Neutrophil (primary cell): ENCODE measurements around the gene CAV1.

Experiments
- H3K27ac ChIP-seq: fragments of 200-600 bp; sonication (generic); 2 replicates; pipeline ENCODE4 v1.5.1; 2016; ENCODE audit warnings: mild to moderate bottlenecking, moderate library complexity
- H3K27me3 ChIP-seq: fragments of 200-600 bp; sonication (generic); 2 replicates; pipeline ENCODE4 v1.6.0; 2016; ENCODE audit warnings: mild to moderate bottlenecking
- H3K36me3 ChIP-seq: fragments of 200-600 bp; sonication (generic); 2 replicates; pipeline ENCODE4 v1.5.1; 2017
- H3K4me1 ChIP-seq, 2 experiments: fragments of 200-600 bp in 1 of 2; sonication (generic) in 1 of 2; 1 replicate in 1 of 2; 2 replicates in 1 of 2; pipeline versions ENCODE4 v1.5.1 to v1.6.1; 2013 to 2016; ENCODE audit warnings: low read depth in 1 of 2, low read length in 1 of 2, mild to moderate bottlenecking in 1 of 2, moderate library complexity in 1 of 2; ENCODE audit not compliant: control insufficient read depth in 1 of 2, insufficient read depth in 1 of 2
- H3K4me3 ChIP-seq, 2 experiments: fragments of 200-600 bp in 1 of 2; sonication (generic) in 1 of 2; 1 replicate in 1 of 2; 2 replicates in 1 of 2; pipeline ENCODE4 v1.5.1; 2013 to 2016; ENCODE audit warnings: low read depth in 1 of 2, low read length in 1 of 2, mild to moderate bottlenecking in 1 of 2, moderate library complexity in 1 of 2
- H3K9me3 ChIP-seq: fragments of 200-600 bp; sonication (generic); 2 replicates; pipeline ENCODE4 v1.5.1; 2016
- TF ChIP-seq, protein P1 (sequence below): fragments of 200-600 bp; sonication (generic); IDR thresholded peaks from 2 replicates; pipeline ENCODE4 v1.5.1; 2016; ENCODE audit warnings: antibody characterized with exemption

CAV1 gene

DNA sequence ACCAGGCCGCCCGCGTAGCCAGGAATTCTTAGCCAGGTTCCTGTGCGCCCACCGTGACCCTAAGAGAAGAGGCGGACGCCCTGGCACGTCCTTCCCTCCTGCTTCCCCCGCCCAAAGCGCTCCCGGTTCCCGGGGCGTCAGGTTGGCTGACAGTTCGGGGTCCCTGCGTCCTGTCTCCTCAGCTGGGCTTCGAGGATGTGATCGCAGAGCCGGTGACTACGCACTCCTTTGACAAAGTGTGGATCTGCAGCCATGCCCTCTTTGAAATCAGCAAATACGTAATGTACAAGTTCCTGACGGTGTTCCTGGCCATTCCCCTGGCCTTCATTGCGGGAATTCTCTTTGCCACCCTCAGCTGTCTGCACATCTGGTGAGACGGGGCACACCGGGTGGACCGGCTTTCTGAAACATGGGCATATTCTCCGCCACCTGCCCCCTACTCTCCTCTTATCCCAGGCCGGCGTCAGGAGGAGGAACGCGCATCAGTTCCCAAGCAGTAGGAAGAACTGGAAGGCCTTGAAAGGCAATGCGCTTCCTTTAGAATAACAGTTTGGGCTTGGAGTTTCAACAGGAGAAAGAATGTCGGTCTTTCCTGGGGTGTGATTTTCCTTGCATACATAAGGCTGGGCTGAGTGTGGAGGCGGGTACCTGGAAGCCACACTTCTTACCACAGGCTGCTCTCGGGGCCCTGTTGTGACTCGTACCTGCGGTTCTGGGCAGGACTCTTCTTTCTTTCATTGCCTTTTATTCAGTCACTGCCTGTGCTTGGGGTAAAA is 24.6 kb upstream of the CAV1 start:
- Histone ChIP-seq H3K9me3 (no peaks in the 10 kb centered on the region), H3K27me3 (peaks cover 76% of the 10 kb centered on the region), H3K27ac (no peak overlapping the region), H3K36me3 (no peaks in the 10 kb centered on the region), H3K4me3 (peak overlapping the region in 1 of 2 experiments; percentile 40), H3K4me1 (peaks cover 3 to 15% of the 10 kb centered on the region in 2 experiments)
- TF ChIP-seq, protein P1, sequence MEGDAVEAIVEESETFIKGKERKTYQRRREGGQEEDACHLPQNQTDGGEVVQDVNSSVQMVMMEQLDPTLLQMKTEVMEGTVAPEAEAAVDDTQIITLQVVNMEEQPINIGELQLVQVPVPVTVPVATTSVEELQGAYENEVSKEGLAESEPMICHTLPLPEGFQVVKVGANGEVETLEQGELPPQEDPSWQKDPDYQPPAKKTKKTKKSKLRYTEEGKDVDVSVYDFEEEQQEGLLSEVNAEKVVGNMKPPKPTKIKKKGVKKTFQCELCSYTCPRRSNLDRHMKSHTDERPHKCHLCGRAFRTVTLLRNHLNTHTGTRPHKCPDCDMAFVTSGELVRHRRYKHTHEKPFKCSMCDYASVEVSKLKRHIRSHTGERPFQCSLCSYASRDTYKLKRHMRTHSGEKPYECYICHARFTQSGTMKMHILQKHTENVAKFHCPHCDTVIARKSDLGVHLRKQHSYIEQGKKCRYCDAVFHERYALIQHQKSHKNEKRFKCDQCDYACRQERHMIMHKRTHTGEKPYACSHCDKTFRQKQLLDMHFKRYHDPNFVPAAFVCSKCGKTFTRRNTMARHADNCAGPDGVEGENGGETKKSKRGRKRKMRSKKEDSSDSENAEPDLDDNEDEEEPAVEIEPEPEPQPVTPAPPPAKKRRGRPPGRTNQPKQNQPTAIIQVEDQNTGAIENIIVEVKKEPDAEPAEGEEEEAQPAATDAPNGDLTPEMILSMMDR, result no peak

GRCh38 chr7:116501425-116502167 is 23.2 kb upstream of the CAV1 start:
- Histone ChIP-seq H3K4me3 (no peak overlapping the region), H3K4me1 (peaks cover 3 to 15% of the 10 kb centered on the region in 2 experiments), H3K27me3 (peaks cover 78% of the 10 kb centered on the region), H3K36me3 (no peaks in the 10 kb centered on the region), H3K27ac (no peak overlapping the region), H3K9me3 (no peaks in the 10 kb centered on the region)
- TF ChIP-seq, protein P1, result no peak

GRCh38 chr7:116502201-116503096 is 22.4 kb upstream of the CAV1 start:
- H3K4me3 ChIP-seq, result no peak overlapping the region
- peaks cover 71% of the 10 kb centered on the region for H3K27me3 ChIP-seq
- no peak overlapping the region for H3K27ac ChIP-seq
- H3K9me3 ChIP-seq, result no peaks in the 10 kb centered on the region
- H3K4me1 ChIP-seq, result peaks cover 3 to 15% of the 10 kb centered on the region in 2 experiments
- no peaks in the 10 kb centered on the region for H3K36me3 ChIP-seq
- TF ChIP-seq, protein P1, result no peak

DNA sequence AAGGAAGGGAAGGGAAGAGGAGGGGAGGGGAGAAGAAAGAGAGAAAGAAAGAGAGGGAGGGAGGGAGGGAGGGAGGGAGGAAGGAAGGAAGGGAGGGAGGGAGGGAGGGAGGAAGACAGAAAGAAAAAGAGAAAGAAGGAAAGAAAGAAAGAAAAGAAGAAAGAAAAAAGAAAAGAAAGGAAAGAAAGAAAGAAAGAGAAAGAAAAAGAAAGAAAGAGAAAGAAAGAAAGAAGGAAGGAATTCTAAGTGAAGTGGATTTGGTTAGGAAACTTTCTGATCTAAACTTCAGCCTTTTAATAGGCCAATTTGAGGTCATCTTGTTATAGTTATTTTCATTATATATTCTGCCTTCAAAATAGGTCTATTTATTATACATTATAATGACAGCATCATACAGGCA is 21.0 kb upstream of the CAV1 start:
- peaks cover 3 to 15% of the 10 kb centered on the region in 2 experiments for H3K4me1 ChIP-seq
- no peaks in the 10 kb centered on the region for H3K36me3 ChIP-seq
- H3K27me3 ChIP-seq, result peaks cover 57% of the 10 kb centered on the region
- no peak overlapping the region for H3K4me3 ChIP-seq
- H3K9me3 ChIP-seq, result no peaks in the 10 kb centered on the region
- TF ChIP-seq, protein P1, result no peak
- no peak overlapping the region for H3K27ac ChIP-seq

- Histone ChIP-seq H3K4me1 (peaks cover 0 to 2% of the 10 kb centered on the region in 2 experiments), H3K27ac (no peak overlapping the region), H3K4me3 (no peak overlapping the region), H3K9me3 (no peaks in the 10 kb centered on the region), H3K27me3 (peaks cover 42% of the 10 kb centered on the region), H3K36me3 (no peaks in the 10 kb centered on the region)
- TF ChIP-seq, protein P1, result no peak
These were observed 19.6 kb upstream of the CAV1 start for GRCh38 chr7:116505278-116505677.
